Measurements from ENCODE around the gene ADGRL4.
"Not testable (repeated sequence)": the region's sequence is repeated elsewhere in the genome, so short reads cannot be mapped to it uniquely, and the experiment has no call there.

The ADGRL4 gene

GRCh38 chr1:78913950-78914349 is 92.6 kb downstream of the ADGRL4 start:
- no peak for DNase-seq

- no peak for DNase-seq
Measured at GRCh38 chr1:78911956-78912880, 94.3 kb downstream of the ADGRL4 start.

GRCh38 chr1:78902641-78903040 is 103.9 kb downstream of the ADGRL4 start:
- DNase-seq, result no peak

GRCh38 chr1:78894811-78895210 is 111.7 kb downstream of the ADGRL4 start:
- no peak for DNase-seq

GRCh38 chr1:78892260-78892840 is 114.2 kb downstream of the ADGRL4 start:
- DNase-seq, result no peak

GRCh38 chr1:78887458-78887857 is 119.1 kb downstream of the ADGRL4 start:
- no peak for DNase-seq

GRCh38 chr1:78884685-78885452 is 121.7 kb downstream of the ADGRL4 start:
- DNase-seq, result no peak

- DNase-seq, result no peak
Measured at GRCh38 chr1:78880223-78880622, 126.3 kb downstream of the ADGRL4 start.

GRCh38 chr1:78875986-78876385 is 130.5 kb downstream of the ADGRL4 start:
- not testable (repeated sequence) for DNase-seq

- not testable (repeated sequence) for DNase-seq
Measured at GRCh38 chr1:78872801-78873200, 133.7 kb downstream of the ADGRL4 start.

- DNase-seq, result no peak
Measured at GRCh38 chr1:78871249-78871648, 135.3 kb downstream of the ADGRL4 start.

GRCh38 chr1:78869136-78869535 is 137.4 kb downstream of the ADGRL4 start:
- no peak for DNase-seq

GRCh38 chr1:78864175-78864574 is 142.4 kb downstream of the ADGRL4 start:
- no peak for DNase-seq

- DNase-seq, result no peak
Measured at GRCh38 chr1:78856096-78856495, 150.4 kb downstream of the ADGRL4 start.

- DNase-seq, result no peak
Measured at GRCh38 chr1:78855258-78855657, 151.3 kb downstream of the ADGRL4 start.

GRCh38 chr1:78854556-78854955 is 152.0 kb downstream of the ADGRL4 start:
- no peak for DNase-seq

GRCh38 chr1:78843546-78843945 is 163.0 kb downstream of the ADGRL4 start:
- DNase-seq, result no peak

GRCh38 chr1:78843111-78843510 is 163.4 kb downstream of the ADGRL4 start:
- no peak for DNase-seq

GRCh38 chr1:78840453-78841271 is 165.9 kb downstream of the ADGRL4 start:
- DNase-seq, result no peak

Data from CD4-positive, alpha-beta T cell treated with Interleukin-4 for 4 hours (primary cell).